Ureter (tissue), 1 donor: Measurements from ENCODE around the gene IRF4. TPM values are rescaled to one million over a fixed set of nuclear protein-coding genes. Genes with fewer than 3 reads are reported as not detected.

Experiments used
- total RNA-seq: library from RNA; stranded (reverse); gene quantifications from one replicate; pipeline ENCODE4 v1.2.4, GENCODE V29; 2023
- donor health status: DM: yes; HTN: yes; CAD: no.

The IRF4 gene
- total RNA-seq, 1 donor from 2014 or later: 12.1 TPM

Other genes starting within 250 kb of the IRF4 start
- gene DUSP22, start 99.3 kb upstream of the IRF4 start, total RNA-seq: 48.9 TPM